GM12865 (cell line): ENCODE measurements around the gene ATAD3B.
"Not testable (repeated sequence)": the region's sequence is repeated elsewhere in the genome, so short reads cannot be mapped to it uniquely, and the experiment has no call there.

Experiments used
- DNase-seq: peaks from one replicate; pipeline ENCODE4 v3.0.0; 2010; ENCODE audit warnings: low read depth
- H3K4me3 ChIP-seq: 2 replicates; pipeline ENCODE4 v1.5.1; 2011; ENCODE audit warnings: mild to moderate bottlenecking, low read depth, low read length, control low read depth
- CTCF ChIP-seq: IDR thresholded peaks from 2 replicates; pipeline ENCODE4 v1.5.1; 2011; ENCODE audit warnings: low read length, control low read depth, low read depth, inconsistent platforms; ENCODE audit not compliant: insufficient read depth; ENCODE audit errors: missing control alignments

Gene ATAD3B

GRCh38 chr1:1470626-1471388, 758 bp upstream of the ATAD3B start:
- no peak for DNase-seq
- H3K4me3 ChIP-seq = peak overlapping the region; percentile 82
- TF ChIP-seq CTCF = no peak

GRCh38 chr1:1472053-1472876, 700 bp downstream of the ATAD3B start:
- DNase-seq = not testable (repeated sequence)
- peak overlapping the region; percentile 77 for H3K4me3 ChIP-seq

DNA sequence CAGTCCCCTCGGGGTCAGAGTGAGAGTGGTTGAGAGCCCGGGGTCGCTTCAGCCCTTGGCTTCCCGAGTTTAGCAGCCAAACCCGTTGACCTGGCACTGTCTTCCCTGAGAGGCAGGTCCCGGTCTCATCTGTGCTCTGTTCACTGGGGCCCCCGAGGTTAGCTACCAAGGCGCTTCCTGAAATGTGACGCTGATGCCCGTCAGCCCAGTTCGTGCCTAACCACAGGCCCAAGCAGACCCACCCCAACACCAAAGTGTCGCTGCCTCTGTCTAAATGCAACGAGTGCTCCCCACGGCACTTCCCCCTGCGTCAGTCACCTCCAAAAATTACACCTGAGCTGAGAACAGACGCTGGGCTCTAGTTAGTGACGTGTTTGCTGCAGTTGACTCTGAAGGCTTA, 4.4 kb downstream of the ATAD3B start:
- not testable (repeated sequence) for H3K4me3 ChIP-seq, DNase-seq

DNA sequence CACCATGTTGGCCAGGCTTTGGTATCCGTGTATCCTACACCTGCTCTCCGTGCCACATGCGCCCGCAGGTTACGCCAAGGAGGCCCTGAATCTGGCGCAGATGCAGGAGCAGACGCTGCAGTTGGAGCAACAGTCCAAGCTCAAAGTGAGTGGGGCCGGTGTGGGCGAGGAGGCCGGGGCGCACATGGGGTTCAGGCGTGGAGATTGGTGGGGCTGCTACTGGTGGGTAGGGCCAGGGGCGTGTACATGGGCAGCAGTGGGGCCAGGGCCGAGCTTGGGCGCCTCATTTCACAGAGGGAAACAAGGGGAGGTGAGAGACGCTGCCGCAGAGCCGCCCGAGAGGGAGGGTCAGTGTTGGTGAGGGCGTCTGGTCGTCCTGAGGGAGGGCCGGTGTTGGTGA, 5.6 kb downstream of the ATAD3B start:
- no peak for DNase-seq
- H3K4me3 ChIP-seq = no peak overlapping the region

GRCh38 chr1:1479547-1480487, 8.3 kb downstream of the ATAD3B start:
- no peak for DNase-seq
- no peak overlapping the region for H3K4me3 ChIP-seq
- no peak for TF ChIP-seq CTCF

More for the DNA sequence above, 5.6 kb downstream of the ATAD3B start:
- TF ChIP-seq CTCF = no peak

- DNase-seq, H3K4me3 ChIP-seq: not testable (repeated sequence)
These were observed 8.9 kb downstream of the ATAD3B start for GRCh38 chr1:1480488-1480867.

GRCh38 chr1:1481811-1482210, 10.2 kb downstream of the ATAD3B start:
- not testable (repeated sequence) for DNase-seq

GRCh38 chr1:1482856-1483255, 11.3 kb downstream of the ATAD3B start:
- no peak overlapping the region for H3K4me3 ChIP-seq
- no peak for DNase-seq
- TF ChIP-seq CTCF = no peak

More at GRCh38 chr1:1481811-1482210, 10.2 kb downstream of the ATAD3B start:
- not testable (repeated sequence) for H3K4me3 ChIP-seq
